ENCODE results near the gene OSBP2.

Gene OSBP2

GRCh38 chr22:30860176-30861105 lies 165.8 kb downstream of the OSBP2 start:
- Histone ChIP-seq H3K4me1 (ENCODE audit: control insufficient read depth, low read length) (no peaks in the 10 kb centered on the region), H3F3A (ENCODE audit: control insufficient read depth, insufficient read depth) (no peaks in the 10 kb centered on the region), H3K4me2 (ENCODE audit: low read length) (no peak overlapping the region), H4K20me1 (ENCODE audit: control insufficient read depth, insufficient read depth, low read depth, low read length) (no peaks in the 10 kb centered on the region), H3K4me3 (ENCODE audit: low read length) (no peak overlapping the region), H3K27ac (ENCODE audit: low read depth, low read length) (no peak overlapping the region), H3K9me2 (replicated peaks; ENCODE audit: control insufficient read depth, low read length) (no peaks in the 10 kb centered on the region), H3K36me3 (ENCODE audit: control insufficient read depth, low read length) (no peaks in the 10 kb centered on the region), H3K27me3 (ENCODE audit: control insufficient read depth, low read length) (peaks cover 3% of the 10 kb centered on the region; the same call in 1 of the 2 replicates), H3K9me3 (ENCODE audit: control insufficient read depth, insufficient read depth, low read length) (no peaks in the 10 kb centered on the region), H3K79me2 (ENCODE audit: control insufficient read depth, low read length) (no peaks in the 10 kb centered on the region)
- no peak for TF ChIP-seq CTCF (IDR thresholded peaks at IDR 0.05; ENCODE audit: low read depth, low read length, poor library complexity, severe bottlenecking)
- TF ChIP-seq EZH2phosphoT487 (IDR thresholded peaks at IDR 0.05; ENCODE audit: borderline replicate concordance, low read length): no peak

GRCh38 chr22:30861131-30861530 lies 166.5 kb downstream of the OSBP2 start:
- H3K79me2 ChIP-seq (ENCODE audit: control insufficient read depth, low read length): no peaks in the 10 kb centered on the region
- no peak overlapping the region for H3K4me2 ChIP-seq (ENCODE audit: low read length)
- TF ChIP-seq EZH2phosphoT487 (IDR thresholded peaks at IDR 0.05; ENCODE audit: borderline replicate concordance, low read length) (no peak), CTCF (IDR thresholded peaks at IDR 0.05; ENCODE audit: low read depth, low read length, poor library complexity, severe bottlenecking) (no peak)
- H4K20me1 ChIP-seq (ENCODE audit: control insufficient read depth, insufficient read depth, low read depth, low read length): no peaks in the 10 kb centered on the region
- no peaks in the 10 kb centered on the region for H3K9me2 ChIP-seq (replicated peaks; ENCODE audit: control insufficient read depth, low read length)
- no peaks in the 10 kb centered on the region for H3K9me3 ChIP-seq (ENCODE audit: control insufficient read depth, insufficient read depth, low read length)
- H3K4me3 ChIP-seq (ENCODE audit: low read length): no peak overlapping the region
- H3K27ac ChIP-seq (ENCODE audit: low read depth, low read length): no peak overlapping the region
- no peaks in the 10 kb centered on the region for H3F3A ChIP-seq (ENCODE audit: control insufficient read depth, insufficient read depth)
- no peaks in the 10 kb centered on the region for H3K36me3 ChIP-seq (ENCODE audit: control insufficient read depth, low read length)
- no peaks in the 10 kb centered on the region for H3K4me1 ChIP-seq (ENCODE audit: control insufficient read depth, low read length)
- no peaks in the 10 kb centered on the region for H3K27me3 ChIP-seq (ENCODE audit: control insufficient read depth, low read length)

GRCh38 chr22:30861688-30862552 lies 167.2 kb downstream of the OSBP2 start:
- Histone ChIP-seq H3K79me2 (ENCODE audit: control insufficient read depth, low read length) (no peaks in the 10 kb centered on the region), H3K4me2 (ENCODE audit: low read length) (no peak overlapping the region), H3K27ac (ENCODE audit: low read depth, low read length) (no peak overlapping the region), H3K9me2 (replicated peaks; ENCODE audit: control insufficient read depth, low read length) (no peaks in the 10 kb centered on the region), H3K27me3 (ENCODE audit: control insufficient read depth, low read length) (no peaks in the 10 kb centered on the region), H3F3A (ENCODE audit: control insufficient read depth, insufficient read depth) (no peaks in the 10 kb centered on the region), H4K20me1 (ENCODE audit: control insufficient read depth, insufficient read depth, low read depth, low read length) (no peaks in the 10 kb centered on the region), H3K4me3 (ENCODE audit: low read length) (no peak overlapping the region), H3K36me3 (ENCODE audit: control insufficient read depth, low read length) (no peaks in the 10 kb centered on the region), H3K4me1 (ENCODE audit: control insufficient read depth, low read length) (no peaks in the 10 kb centered on the region), H3K9me3 (ENCODE audit: control insufficient read depth, insufficient read depth, low read length) (no peaks in the 10 kb centered on the region)
- TF ChIP-seq EZH2phosphoT487 (IDR thresholded peaks at IDR 0.05; ENCODE audit: borderline replicate concordance, low read length) (no peak), CTCF (IDR thresholded peaks at IDR 0.05; ENCODE audit: low read depth, low read length, poor library complexity, severe bottlenecking) (no peak)
